Inflammatory macrophage (primary cell): Measurements from ENCODE around the gene KRT75.
"Not testable (repeated sequence)": the region's sequence is repeated elsewhere in the genome, so short reads cannot be mapped to it uniquely, and the experiment has no call there.

Source experiments
- DNase-seq, 2 donors: peaks; one replicate each; pipeline ENCODE4 v3.0.0-alpha.2; 2020 to 2022
- total RNA-seq, 18 experiments: gene quantifications; one replicate each; lab custom pipeline; 2026; ENCODE audit warnings: mixed read lengths in 6 of 18, inconsistent platforms in 2 of 18; lab: John Stamatoyannopoulos, UW

The KRT75 gene
- 0 to 0.07 (median 0) reads per million in 18 experiments for total RNA-seq

GRCh38 chr12:52434081-52434733, at the start of gene KRT75:
Gene KRT75, minus strand, starts transcription at chr12:52434371. Its CDS starts 67 bp downstream, at chr12:52434304.
- DNase-seq = no peak

- no peak for DNase-seq
These were observed 45.9 kb upstream of the KRT75 start for GRCh38 chr12:52480073-52480472.

- DNase-seq = no peak
These were observed 43.5 kb upstream of the KRT75 start for GRCh38 chr12:52477651-52478050.

- DNase-seq = no peak
These were observed 40.0 kb upstream of the KRT75 start for GRCh38 chr12:52474212-52474611.

GRCh38 chr12:52473768-52474167, 39.6 kb upstream of the KRT75 start, which contains the start of gene KRT6C:
Gene KRT6C, minus strand, starts transcription at chr12:52473805. Its CDS starts 68 bp downstream, at chr12:52473737.
- DNase-seq = no peak

GRCh38 chr12:52469853-52470252, 35.7 kb upstream of the KRT75 start:
- no peak for DNase-seq

- no peak for DNase-seq
These were observed 30.7 kb upstream of the KRT75 start for GRCh38 chr12:52464897-52465296.

GRCh38 chr12:52461693-52462092, 27.5 kb upstream of the KRT75 start:
- no peak for DNase-seq

- no peak for DNase-seq
These were observed 24.7 kb upstream of the KRT75 start for GRCh38 chr12:52458861-52459260.

- peak; percentile 28 to 40 for DNase-seq
These were observed 21.6 kb upstream of the KRT75 start for GRCh38 chr12:52455821-52456220.

- DNase-seq = no peak
These were observed 20.4 kb upstream of the KRT75 start for GRCh38 chr12:52454411-52455201.

GRCh38 chr12:52452101-52452500, 17.9 kb upstream of the KRT75 start, which contains the start of gene KRT6B:
Gene KRT6B, minus strand, starts transcription at chr12:52452146. Its CDS starts 68 bp downstream, at chr12:52452078.
- no peak for DNase-seq

- DNase-seq = no peak
These were observed 14.1 kb upstream of the KRT75 start for GRCh38 chr12:52448228-52448627.

GRCh38 chr12:52447196-52447595, 13.0 kb upstream of the KRT75 start:
- DNase-seq = not testable (repeated sequence)

- DNase-seq = no peak
These were observed 12.3 kb upstream of the KRT75 start for GRCh38 chr12:52446367-52447045.

GRCh38 chr12:52445876-52446275, 11.7 kb upstream of the KRT75 start:
- DNase-seq = no peak

GRCh38 chr12:52444647-52445595, 10.8 kb upstream of the KRT75 start:
- DNase-seq = no peak

- DNase-seq = no peak
These were observed 9.8 kb upstream of the KRT75 start for GRCh38 chr12:52443966-52444365.

GRCh38 chr12:52442600-52443061, 8.5 kb upstream of the KRT75 start:
- DNase-seq = no peak

- DNase-seq = no peak
These were observed 7.2 kb upstream of the KRT75 start for GRCh38 chr12:52441320-52441911.

- no peak for DNase-seq
These were observed 6.7 kb upstream of the KRT75 start for GRCh38 chr12:52440821-52441319.
